Stimulated activated effector memory CD8-positive, alpha-beta T cell treated with anti-CD3 and anti-CD28 coated beads, Interleukin-12 subunit alpha, Interleukin-12 subunit beta, amount 100 ng/mL, for 72 hours (primary cell): ENCODE results near the gene SIRPB2.

ENCODE experiments used
- ATAC-seq: fragments of 150-1000 bp; cut with Tn5 transposase; 2 replicates; pipeline ENCODE4 v1.10.0; 2021
- DNase-seq, 2 donors: peaks; one replicate each; pipeline ENCODE4 v3.0.0; 2021 to 2022; ENCODE audit warnings: low spot score in 2 of 2
- H3K27ac Mint-ChIP-seq: one replicate; pipeline ENCODE4 v1.8.0; 2022; ENCODE audit warnings: mild to moderate bottlenecking, mixed read lengths
- H3K36me3 Mint-ChIP-seq: one replicate; pipeline ENCODE4 v1.8.0; 2022; ENCODE audit warnings: mild to moderate bottlenecking, mixed read lengths
- H3K4me1 Mint-ChIP-seq: one replicate; pipeline ENCODE4 v1.8.0; 2022; ENCODE audit warnings: mixed read lengths
- H3K4me3 Mint-ChIP-seq: one replicate; pipeline ENCODE4 v1.8.0; 2022; ENCODE audit warnings: mild to moderate bottlenecking, mixed read lengths
- H3K9me3 Mint-ChIP-seq: one replicate; pipeline ENCODE4 v1.8.0; 2022; ENCODE audit warnings: mixed read lengths

SIRPB2 gene

GRCh38 chr20:1468117-1468624, 23.0 kb downstream of the SIRPB2 start:
- peaks cover 43% of the 10 kb centered on the region for H3K4me1 Mint-ChIP-seq
- no peaks in the 10 kb centered on the region for H3K9me3 Mint-ChIP-seq
- peaks cover 25% of the 10 kb centered on the region for H3K36me3 Mint-ChIP-seq
- H3K27ac Mint-ChIP-seq = peak overlapping the region; percentile 3
- H3K4me3 Mint-ChIP-seq = peak overlapping the region; percentile 77
- no peak for ATAC-seq
- no peak for DNase-seq

DNA sequence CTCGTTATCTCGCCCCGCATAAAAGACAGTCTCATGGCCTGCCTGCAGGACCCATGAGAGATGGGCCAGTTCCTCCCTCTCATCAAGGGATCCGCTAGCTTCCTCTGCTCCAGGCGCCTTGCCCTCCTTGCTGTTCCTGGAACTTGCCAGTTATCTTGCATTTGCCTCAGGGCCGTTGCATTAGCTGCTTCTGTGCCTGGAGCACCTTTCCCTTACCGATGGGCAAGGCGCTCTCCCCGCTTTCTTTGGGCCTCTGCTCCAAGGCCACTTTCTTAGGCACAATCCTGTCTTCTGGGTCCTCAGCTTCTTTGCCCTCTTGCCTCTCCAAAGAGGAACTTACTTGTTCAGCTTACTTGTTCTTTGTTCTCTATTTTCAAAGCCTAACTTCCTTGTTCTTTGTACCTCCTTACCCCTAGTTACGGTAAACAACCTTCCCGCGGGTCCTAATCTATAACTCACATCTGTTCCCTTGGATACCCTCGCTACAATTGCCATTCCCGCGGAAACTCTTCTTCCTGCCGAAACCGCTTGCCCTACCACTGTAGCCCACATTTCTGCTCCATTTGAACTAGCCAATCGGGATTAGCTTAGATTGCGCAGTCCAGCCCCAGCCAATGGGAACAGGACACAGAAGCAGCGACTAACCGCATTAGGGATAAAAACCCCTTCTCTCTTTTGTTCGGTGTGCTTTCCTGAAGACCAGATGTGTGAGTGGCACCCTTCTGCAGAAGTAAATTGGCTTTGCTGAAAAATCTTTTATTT, 23.7 kb downstream of the SIRPB2 start:
- H3K9me3 Mint-ChIP-seq = no peaks in the 10 kb centered on the region
- ATAC-seq = no peak

GRCh38 chr20:1467082-1467354, 24.2 kb downstream of the SIRPB2 start:
- ATAC-seq (no peak), DNase-seq (no peak)
- no peaks in the 10 kb centered on the region for H3K9me3 Mint-ChIP-seq
- peaks cover 34% of the 10 kb centered on the region for H3K36me3 Mint-ChIP-seq
- peaks cover 47% of the 10 kb centered on the region for H3K4me1 Mint-ChIP-seq
- peak overlapping the region; percentile 77 for H3K4me3 Mint-ChIP-seq
- H3K27ac Mint-ChIP-seq = peak overlapping the region; percentile 3

More for the DNA sequence above, 23.7 kb downstream of the SIRPB2 start:
- Mint-ChIP-seq H3K4me3 (peak overlapping the region; percentile 77), H3K36me3 (peaks cover 31% of the 10 kb centered on the region), H3K4me1 (peaks cover 47% of the 10 kb centered on the region), H3K27ac (peak overlapping the region; percentile 3)
- DNase-seq = no peak

GRCh38 chr20:1466211-1467081, 24.8 kb downstream of the SIRPB2 start, which contains the start of gene NSFL1C:
NSFL1C (minus strand) TSS chr20:1466849; CDS start chr20:1466824, 25 bp downstream.
- DNase-seq = peak; percentile 98 to 100
- H3K27ac Mint-ChIP-seq = peak within 1 kb of the TSS; percentile 3
- peaks cover 47% of the 10 kb centered on the region for H3K4me1 Mint-ChIP-seq
- H3K9me3 Mint-ChIP-seq = no peaks in the 10 kb centered on the region
- peaks cover 35% of the 10 kb centered on the region for H3K36me3 Mint-ChIP-seq
- peak within 1 kb of the TSS; percentile 77 for H3K4me3 Mint-ChIP-seq
- peak; percentile 98 for ATAC-seq

- Mint-ChIP-seq H3K9me3 (no peaks in the 10 kb centered on the region), H3K27ac (peak overlapping the region; percentile 3), H3K4me3 (peak overlapping the region; percentile 77), H3K4me1 (peaks cover 55% of the 10 kb centered on the region), H3K36me3 (peaks cover 43% of the 10 kb centered on the region)
- no peak for ATAC-seq
- no peak for DNase-seq
These were observed 25.6 kb downstream of the SIRPB2 start for GRCh38 chr20:1465470-1466210.

GRCh38 chr20:1463971-1464570, 27.1 kb downstream of the SIRPB2 start:
- DNase-seq = no peak
- peak; percentile 25 for ATAC-seq
- Mint-ChIP-seq H3K4me1 (peaks cover 61% of the 10 kb centered on the region), H3K27ac (no peak overlapping the region), H3K9me3 (no peaks in the 10 kb centered on the region), H3K36me3 (peaks cover 59% of the 10 kb centered on the region), H3K4me3 (no peak overlapping the region)

DNA sequence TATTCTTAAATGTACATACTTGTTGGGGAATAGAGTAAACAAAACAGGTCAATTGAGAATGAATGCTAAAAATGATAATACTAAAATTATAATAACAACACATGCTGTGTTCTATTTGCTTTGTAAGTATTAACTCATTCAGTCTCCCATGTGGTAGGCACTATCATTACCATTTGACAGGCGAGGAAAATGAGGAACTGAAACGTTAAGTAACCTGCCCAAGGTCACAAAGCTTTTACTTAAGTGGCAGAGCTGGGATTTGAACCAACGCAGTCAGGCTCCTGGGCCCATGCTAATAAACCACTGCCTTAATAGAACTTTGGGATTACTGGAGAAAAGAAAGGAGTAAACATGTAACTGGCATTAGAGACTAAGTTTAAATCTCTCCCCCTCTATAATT, 28.4 kb downstream of the SIRPB2 start:
- peaks cover 70% of the 10 kb centered on the region for H3K36me3 Mint-ChIP-seq
- H3K27ac Mint-ChIP-seq = peak overlapping the region; percentile 11
- peaks cover 56% of the 10 kb centered on the region for H3K4me1 Mint-ChIP-seq
- no peak for ATAC-seq
- H3K9me3 Mint-ChIP-seq = no peaks in the 10 kb centered on the region
- no peak overlapping the region for H3K4me3 Mint-ChIP-seq
- DNase-seq = no peak

DNA sequence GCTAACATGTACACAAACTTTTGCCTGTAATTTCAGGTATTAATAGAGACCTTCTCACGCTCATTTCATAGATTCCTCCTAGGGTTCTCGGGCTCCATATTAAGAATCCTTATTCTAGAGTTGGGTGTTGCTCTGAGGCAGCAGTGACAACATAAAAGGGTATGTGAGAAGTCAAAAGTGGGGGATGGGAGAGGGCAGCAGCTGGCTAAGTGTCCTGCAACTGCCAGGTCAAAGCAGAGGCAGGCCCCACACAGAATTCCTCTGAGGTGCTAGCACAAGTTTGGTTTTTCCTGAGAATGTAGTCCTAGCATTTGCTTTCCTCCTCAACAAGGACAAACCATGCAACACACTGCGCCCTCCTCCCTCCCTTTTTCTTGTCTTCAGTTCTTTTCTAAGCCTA, 29.2 kb downstream of the SIRPB2 start:
- H3K4me3 Mint-ChIP-seq = no peak overlapping the region
- peaks cover 73% of the 10 kb centered on the region for H3K36me3 Mint-ChIP-seq
- H3K4me1 Mint-ChIP-seq = peaks cover 47% of the 10 kb centered on the region
- H3K27ac Mint-ChIP-seq = no peak overlapping the region
- ATAC-seq (no peak), DNase-seq (no peak)
- no peaks in the 10 kb centered on the region for H3K9me3 Mint-ChIP-seq

DNA sequence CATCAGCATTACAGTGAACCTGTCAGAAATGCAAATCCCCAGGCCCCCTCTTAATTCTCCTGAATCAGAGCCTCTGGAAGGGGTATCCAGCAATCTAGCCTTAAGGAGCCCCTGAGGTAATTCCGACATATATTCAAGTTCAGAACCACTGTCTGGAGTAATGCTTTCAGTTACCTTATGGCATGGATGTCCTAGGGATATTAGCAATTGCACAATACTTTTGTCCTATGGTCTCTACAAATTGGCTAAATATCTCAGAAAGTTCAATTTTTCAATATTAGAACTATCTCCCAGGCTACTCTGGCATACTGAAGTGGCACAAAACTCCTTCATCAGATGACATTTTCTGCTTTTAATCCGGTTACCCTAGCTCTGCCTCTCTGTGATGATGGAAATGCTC, 30.9 kb downstream of the SIRPB2 start:
- no peak overlapping the region for H3K27ac Mint-ChIP-seq
- ATAC-seq = no peak
- H3K9me3 Mint-ChIP-seq = no peaks in the 10 kb centered on the region
- peaks cover 39% of the 10 kb centered on the region for H3K4me1 Mint-ChIP-seq
- H3K36me3 Mint-ChIP-seq = peaks cover 90% of the 10 kb centered on the region
- DNase-seq = no peak
- no peak overlapping the region for H3K4me3 Mint-ChIP-seq

DNA sequence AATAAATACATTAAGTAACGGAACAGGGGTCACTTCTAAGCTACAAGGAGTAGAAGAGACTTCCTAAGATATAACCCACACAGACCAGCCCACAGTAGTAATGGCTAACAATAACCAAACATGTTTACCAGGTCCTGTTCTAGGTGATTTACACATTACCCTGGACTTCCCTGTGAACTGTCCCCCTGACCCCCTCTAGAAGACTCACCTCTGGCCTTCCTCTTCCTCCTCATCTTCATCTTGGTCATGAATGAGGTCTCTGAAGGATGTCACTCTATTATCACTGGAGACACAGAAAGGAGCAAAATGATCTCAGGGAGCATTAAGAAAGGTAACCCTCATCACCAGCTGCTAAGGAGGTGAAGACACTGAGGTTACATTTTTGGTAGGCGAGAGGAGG, 33.2 kb downstream of the SIRPB2 start:
- Mint-ChIP-seq H3K4me1 (peaks cover 16% of the 10 kb centered on the region), H3K36me3 (peaks cover 93% of the 10 kb centered on the region), H3K9me3 (no peaks in the 10 kb centered on the region), H3K27ac (no peak overlapping the region), H3K4me3 (no peak overlapping the region)
- ATAC-seq (no peak), DNase-seq (no peak)

DNA sequence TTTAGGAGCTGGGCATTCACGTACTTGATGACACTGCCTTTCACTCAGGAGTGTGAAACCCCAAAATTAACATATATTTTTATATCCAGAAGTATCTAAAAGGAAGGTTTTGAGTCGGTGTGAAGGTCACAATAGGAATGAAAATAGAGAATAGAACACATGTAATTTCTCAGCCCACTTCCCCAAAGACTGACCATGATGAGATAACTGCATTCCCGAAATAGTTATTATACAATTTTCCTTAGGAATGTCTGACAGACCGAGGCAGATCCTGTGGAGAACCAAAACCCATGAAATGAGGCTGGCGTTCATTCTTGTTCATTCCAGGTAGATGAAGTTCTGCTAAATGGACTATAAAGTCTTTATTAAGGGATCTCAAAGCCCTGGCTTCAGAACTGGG, 34.9 kb downstream of the SIRPB2 start:
- H3K36me3 Mint-ChIP-seq = peaks cover 99% of the 10 kb centered on the region
- H3K27ac Mint-ChIP-seq = no peak overlapping the region
- H3K4me3 Mint-ChIP-seq = no peak overlapping the region
- H3K4me1 Mint-ChIP-seq = peaks cover 12% of the 10 kb centered on the region
- no peak for ATAC-seq
- no peak for DNase-seq
- no peaks in the 10 kb centered on the region for H3K9me3 Mint-ChIP-seq

DNA sequence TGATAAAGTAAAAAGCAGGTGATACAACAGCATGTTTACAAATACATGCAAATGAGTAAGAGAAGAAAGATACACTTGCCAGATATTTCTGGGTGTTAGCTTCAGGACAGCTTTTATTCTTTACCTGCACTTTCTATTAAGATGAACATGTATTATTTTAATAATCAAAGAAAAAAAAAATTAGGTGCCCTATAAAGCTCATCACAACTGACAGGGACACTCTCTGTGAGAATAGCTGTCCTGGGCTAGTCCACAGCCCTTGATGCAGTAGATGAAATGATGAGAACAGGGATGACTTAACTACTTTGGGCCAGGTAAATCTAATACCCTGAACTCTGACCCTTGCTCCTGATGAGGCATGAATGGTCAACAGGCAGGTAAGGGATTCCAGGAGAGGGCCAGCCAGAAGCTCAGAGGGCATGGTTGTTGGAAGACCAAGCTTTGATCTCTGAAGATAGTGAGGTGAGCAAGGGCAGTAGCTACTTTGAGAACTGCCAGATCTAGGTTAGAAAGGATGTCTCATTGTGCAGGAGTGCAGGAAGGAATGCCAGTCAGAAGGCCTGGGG, 40.2 kb downstream of the SIRPB2 start:
- no peaks in the 10 kb centered on the region for H3K4me1 Mint-ChIP-seq
- H3K27ac Mint-ChIP-seq = no peak overlapping the region
- peaks cover 99% of the 10 kb centered on the region for H3K36me3 Mint-ChIP-seq
- DNase-seq (no peak), ATAC-seq (no peak)
- H3K4me3 Mint-ChIP-seq = no peak overlapping the region
- H3K9me3 Mint-ChIP-seq = no peaks in the 10 kb centered on the region

GRCh38 chr20:1449370-1449769, 41.9 kb downstream of the SIRPB2 start:
- no peak for ATAC-seq
- peaks cover 100% of the 10 kb centered on the region for H3K36me3 Mint-ChIP-seq
- H3K27ac Mint-ChIP-seq = no peak overlapping the region

DNA sequence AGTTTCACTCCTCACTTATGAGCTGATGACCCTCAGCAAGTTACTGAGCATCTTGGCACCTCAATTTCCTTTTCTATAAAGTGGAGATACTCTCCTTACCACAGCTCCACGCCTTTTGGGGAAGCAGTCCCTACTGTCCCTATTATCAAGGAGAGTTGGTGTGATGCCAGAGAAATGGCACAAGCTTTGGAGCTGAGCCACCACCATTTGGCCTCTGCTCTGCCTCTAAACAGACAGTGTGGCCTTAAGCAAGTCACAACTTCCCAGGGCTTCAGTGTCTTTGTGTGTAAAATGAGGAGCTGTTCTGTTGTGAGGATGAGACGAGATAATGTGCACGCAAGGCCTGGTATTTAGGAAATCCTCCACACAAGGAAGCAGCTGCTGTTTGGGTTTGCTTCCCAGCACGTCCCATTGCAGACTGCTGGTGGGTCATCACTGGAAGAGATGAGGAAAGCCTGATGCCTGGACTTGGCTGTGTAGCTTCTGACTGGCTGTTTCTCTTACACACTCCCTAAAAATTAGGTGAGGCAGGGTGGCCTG, 43.1 kb downstream of the SIRPB2 start:
- no peak overlapping the region for H3K4me3 Mint-ChIP-seq
- no peak for ATAC-seq
- DNase-seq = no peak
- H3K9me3 Mint-ChIP-seq = no peaks in the 10 kb centered on the region
- no peaks in the 10 kb centered on the region for H3K4me1 Mint-ChIP-seq
- no peak overlapping the region for H3K27ac Mint-ChIP-seq
- peaks cover 100% of the 10 kb centered on the region for H3K36me3 Mint-ChIP-seq

More at GRCh38 chr20:1449370-1449769, 41.9 kb downstream of the SIRPB2 start:
- DNase-seq = no peak
- H3K9me3 Mint-ChIP-seq = no peaks in the 10 kb centered on the region
- no peak overlapping the region for H3K4me3 Mint-ChIP-seq
- H3K4me1 Mint-ChIP-seq = no peaks in the 10 kb centered on the region
